HEK293 (cell line): ENCODE measurements around the gene GJB2.

Experiments
- CTCF ChIA-PET: fragments of 350-600 bp; formaldehyde crosslinking; extraction: SDS; loops from one replicate; lab custom pipeline; 2021; ENCODE audit warnings: antibody characterized with exemption; lab: Yijun Ruan, JAX
- POLR2A ChIA-PET: fragments of 300-600 bp; formaldehyde crosslinking; extraction: SDS; loops from one replicate; lab custom pipeline; 2020; ENCODE audit warnings: antibody characterized with exemption, inconsistent platforms; lab: Yijun Ruan, JAX
- H3K27ac ChIP-seq: fragments of 200-500 bp; sonication (Bioruptor generic); 2 replicates; pipeline ENCODE4 v1.5.1; 2014; ENCODE audit warnings: low read depth, low read length, control low read depth, inconsistent platforms; ENCODE audit errors: extremely low read depth
- H3K36me3 ChIP-seq, 2 experiments: fragments of 200-500 bp in 1 of 2; sonication (Bioruptor generic) in 1 of 2; 1 replicate in 1 of 2; 2 replicates in 1 of 2; pipeline ENCODE4 v1.5.1; 2014 to 2017; ENCODE audit warnings: inconsistent platforms in 2 of 2, low read length in 2 of 2; ENCODE audit not compliant: control insufficient read depth in 2 of 2, insufficient read depth in 1 of 2
- H3K4me1 ChIP-seq: fragments of 200-500 bp; sonication (Bioruptor generic); 2 replicates; pipeline ENCODE4 v1.5.1; 2014; ENCODE audit warnings: mild to moderate bottlenecking, low read length, inconsistent platforms; ENCODE audit not compliant: control insufficient read depth, insufficient read depth
- H3K4me3 ChIP-seq: 2 replicates; pipeline ENCODE4 v1.5.1; 2011; ENCODE audit warnings: low read depth, mild to moderate bottlenecking, control low read depth, low read length, moderate library complexity
- H3K9me3 ChIP-seq: fragments of 200-500 bp; sonication (Bioruptor generic); 2 replicates; pipeline ENCODE4 v1.5.1; 2014; ENCODE audit warnings: low read depth, low read length, inconsistent platforms; ENCODE audit not compliant: control insufficient read depth, insufficient read depth
- EGR2 ChIP-seq: fragments of 450-650 bp; formaldehyde crosslinking; IDR thresholded peaks from 2 replicates; pipeline ENCODE4 v1.5.1; 2016; ENCODE audit warnings: low read depth, missing biosample characterization, missing genetic modification characterization
- KLF10 ChIP-seq: fragments of 450-650 bp; IDR thresholded peaks from 2 replicates; pipeline ENCODE4 v1.5.1; 2018; ENCODE audit warnings: missing biosample characterization, mild to moderate bottlenecking, missing genetic modification characterization
- PATZ1 ChIP-seq: fragments of 450-650 bp; formaldehyde crosslinking; IDR thresholded peaks from 2 replicates; pipeline ENCODE4 v1.5.1; 2016; ENCODE audit warnings: missing biosample characterization, missing genetic modification characterization
- SCRT1 ChIP-seq: fragments of 450-650 bp; formaldehyde crosslinking; IDR thresholded peaks from 2 replicates; pipeline ENCODE4 v1.5.1; 2016; ENCODE audit warnings: missing biosample characterization, missing genetic modification characterization, borderline replicate concordance
- SP2 ChIP-seq: fragments of 450-650 bp; formaldehyde crosslinking; IDR thresholded peaks from 2 replicates; pipeline ENCODE4 v1.5.1; 2016; ENCODE audit warnings: missing biosample characterization, missing genetic modification characterization
- ZBTB11 ChIP-seq: fragments of 450-650 bp; formaldehyde crosslinking; conservative IDR thresholded peaks from 2 replicates; pipeline ENCODE4 v1.5.1; 2016; ENCODE audit warnings: low read depth, missing biosample characterization, missing genetic modification characterization
- ZBTB17 ChIP-seq: fragments of 450-650 bp; formaldehyde crosslinking; IDR thresholded peaks from 2 replicates; pipeline ENCODE4 v1.5.1; 2016; ENCODE audit warnings: missing biosample characterization, missing genetic modification characterization
- ZBTB21 ChIP-seq: fragments of 450-650 bp; formaldehyde crosslinking; IDR thresholded peaks from 2 replicates; pipeline ENCODE4 v1.5.1; 2017; ENCODE audit warnings: missing biosample characterization, missing genetic modification characterization
- ZFP41 ChIP-seq: fragments of 450-650 bp; formaldehyde crosslinking; IDR thresholded peaks from 2 replicates; pipeline ENCODE4 v1.5.1; 2016; ENCODE audit warnings: missing biosample characterization, missing genetic modification characterization, borderline replicate concordance
- ZNF2 ChIP-seq: fragments of 450-650 bp; formaldehyde crosslinking; IDR thresholded peaks from 2 replicates; pipeline ENCODE4 v1.5.1; 2016; ENCODE audit warnings: missing biosample characterization, missing genetic modification characterization
- ZNF302 ChIP-seq: fragments of 450-650 bp; formaldehyde crosslinking; IDR thresholded peaks from 2 replicates; pipeline ENCODE4 v1.5.1; 2016; ENCODE audit warnings: missing biosample characterization, missing genetic modification characterization, low read depth
- ZNF341 ChIP-seq: fragments of 450-650 bp; formaldehyde crosslinking; IDR thresholded peaks from 2 replicates; pipeline ENCODE4; 2016; ENCODE audit warnings: low read depth, missing biosample characterization, missing genetic modification characterization
- ZNF362 ChIP-seq: fragments of 450-650 bp; formaldehyde crosslinking; IDR thresholded peaks from 2 replicates; pipeline ENCODE4 v1.5.1; 2016; ENCODE audit warnings: missing biosample characterization, missing genetic modification characterization
- ZNF580 ChIP-seq: fragments of 450-650 bp; formaldehyde crosslinking; IDR thresholded peaks from 2 replicates; pipeline ENCODE4 v1.5.1; 2016; ENCODE audit warnings: missing biosample characterization, missing genetic modification characterization
- ZNF654 ChIP-seq: fragments of 450-650 bp; formaldehyde crosslinking; IDR thresholded peaks from 2 replicates; pipeline ENCODE4 v1.5.1; 2016; ENCODE audit warnings: low read depth, missing biosample characterization, missing genetic modification characterization
- ZNF692 ChIP-seq: fragments of 450-650 bp; formaldehyde crosslinking; IDR thresholded peaks from 2 replicates; pipeline ENCODE4 v1.5.1; 2016; ENCODE audit warnings: missing biosample characterization, missing genetic modification characterization

GJB2 gene

GRCh38 chr13:20198781-20199180 is 6.0 kb upstream of the GJB2 start:
- H3K36me3 ChIP-seq, result no peaks in the 10 kb centered on the region
- TF ChIP-seq ZBTB21 (no peak), SCRT1 (no peak), ZNF2 (tag by site-specific recombination) (no peak), SP2 (tag by site-specific recombination) (no peak), EGR2 (tag by site-specific recombination) (no peak)
- TF ChIP-seq, all 188 proteins: peak for 0
- no peaks in the 10 kb centered on the region for H3K4me1 ChIP-seq
- ChIA-PET POLR2A (interaction anchor here (0.5 kb wide), 1 partner anchor 39 kb away, joined by 7 read pairs; no protein-coding TSS in a partner anchor), CTCF (interaction anchor here (0.6 to 2.4 kb wide), 2 partner anchors 290 to 839 kb away, joined by 3 to 13 read pairs; no protein-coding TSS in a partner anchor)
- H3K9me3 ChIP-seq, result no peaks in the 10 kb centered on the region
- no peak overlapping the region for H3K27ac ChIP-seq
- H3K4me3 ChIP-seq, result no peak overlapping the region

GRCh38 chr13:20197361-20197834 is 4.7 kb upstream of the GJB2 start:
- no peak overlapping the region for H3K4me3 ChIP-seq
- no peaks in the 10 kb centered on the region for H3K36me3 ChIP-seq
- TF ChIP-seq ZNF580 (tag by site-specific recombination), result no peak
- no peak for TF ChIP-seq ZBTB11 (tag by site-specific recombination)
- no peak for TF ChIP-seq PATZ1 (tag by site-specific recombination)
- peak; percentile 82 for TF ChIP-seq ZNF362 (tag by site-specific recombination)
- no peak for TF ChIP-seq ZNF341
- TF ChIP-seq KLF10 (tag by site-specific recombination), result no peak
- no peak for TF ChIP-seq ZNF302
- TF ChIP-seq ZNF692 (tag by site-specific recombination), result no peak
- no peak for TF ChIP-seq ZFP41 (tag by site-specific recombination)
- TF ChIP-seq ZBTB17 (tag by site-specific recombination), result peak; percentile 47
- peak; percentile 53 for TF ChIP-seq ZNF654 (tag by site-specific recombination)
- ChIA-PET CTCF (interaction anchor here (0.6 to 2.9 kb wide), 17 partner anchors 8 to 731 kb away, joined by 3 to 20 read pairs (median 5); no protein-coding TSS in a partner anchor), POLR2A (interaction anchor here (0.6 to 1.3 kb wide), 3 partner anchors 215 to 979 kb away, joined by 3 to 4 read pairs (median 3); partner anchors contain the start of gene SKA3)
- no peak overlapping the region for H3K27ac ChIP-seq
- H3K9me3 ChIP-seq, result no peaks in the 10 kb centered on the region
- no peaks in the 10 kb centered on the region for H3K4me1 ChIP-seq
